Keratinocyte (primary cell): ENCODE measurements around the gene CSH2. TPM values are rescaled to one million over a fixed set of nuclear protein-coding genes. Genes with fewer than 3 reads are reported as not detected.
"Not testable (repeated sequence)": the region's sequence is repeated elsewhere in the genome, so short reads cannot be mapped to it uniquely, and the experiment has no call there.

ENCODE experiments used
- DNase-seq: peaks from one replicate; pipeline ENCODE4 v3.0.0-alpha.2; 2011; ENCODE audit warnings: low read depth, missing footprints, low spot score
- FAIRE-seq: peaks from 2 replicates; lab custom pipeline; 2011; peaks lifted over from hg19 to GRCh38; lab: Jason Lieb, UNC
- H2AFZ ChIP-seq: 2 replicates; pipeline ENCODE4 v1.6.0; 2012; ENCODE audit warnings: low read length, control low read depth, inconsistent platforms; ENCODE audit not compliant: control insufficient read depth
- H3K27ac ChIP-seq: 2 replicates; pipeline ENCODE4 v1.5.1; 2011; ENCODE audit warnings: low read length; ENCODE audit not compliant: control insufficient read depth, insufficient read depth
- H3K27me3 ChIP-seq: 3 replicates; pipeline ENCODE4 v1.6.0; 2011; ENCODE audit warnings: low read length; ENCODE audit not compliant: control insufficient read depth, insufficient read depth; ENCODE audit errors: extremely low read depth
- H3K36me3 ChIP-seq, 2 experiments: 2 replicates in 1 of 2; 3 replicates in 1 of 2; pipeline ENCODE4 v1.5.1; 2011; ENCODE audit warnings: low read length in 2 of 2, mild to moderate bottlenecking in 1 of 2; ENCODE audit not compliant: control insufficient read depth in 2 of 2, insufficient read depth in 2 of 2; ENCODE audit errors: extremely low read depth in 1 of 2
- H3K4me1 ChIP-seq: 3 replicates; pipeline ENCODE4 v1.5.1; 2011; ENCODE audit warnings: low read length; ENCODE audit not compliant: control insufficient read depth, insufficient read depth; ENCODE audit errors: extremely low read depth
- H3K4me2 ChIP-seq: 3 replicates; pipeline ENCODE4 v1.6.0; 2011; ENCODE audit warnings: low read depth, low read length; ENCODE audit not compliant: control insufficient read depth, insufficient read depth; ENCODE audit errors: extremely low read depth
- H3K4me3 ChIP-seq, 3 experiments: fragments of 200-600 bp in 1 of 3; sonication (generic) in 1 of 3; 2 replicates in 2 of 3; 3 replicates in 1 of 3; pipeline ENCODE4 v1.5.1; 2011 to 2016; ENCODE audit warnings: low read length in 3 of 3, mild to moderate bottlenecking in 3 of 3, control low read depth in 2 of 3, inconsistent platforms in 1 of 3, low read depth in 1 of 3, mixed read lengths in 1 of 3, mixed run types in 1 of 3, moderate library complexity in 1 of 3; ENCODE audit not compliant: control insufficient read depth in 2 of 3, insufficient read depth in 2 of 3; ENCODE audit errors: extremely low read depth in 1 of 3
- H3K79me2 ChIP-seq: 2 replicates; pipeline ENCODE4 v1.6.0; 2012; ENCODE audit warnings: low read length; ENCODE audit not compliant: control insufficient read depth, insufficient read depth
- H3K9ac ChIP-seq: 3 replicates; pipeline ENCODE4 v1.6.0; 2011; ENCODE audit warnings: low read length; ENCODE audit not compliant: control insufficient read depth, insufficient read depth; ENCODE audit errors: extremely low read depth
- H3K9me1 ChIP-seq: 3 replicates; pipeline ENCODE4 v1.6.0; 2011; ENCODE audit warnings: low read length; ENCODE audit not compliant: control insufficient read depth, insufficient read depth; ENCODE audit errors: extremely low read depth
- H3K9me3 ChIP-seq: 2 replicates; pipeline ENCODE4 v1.5.1; 2012; ENCODE audit warnings: low read depth, low read length; ENCODE audit not compliant: control insufficient read depth
- H4K20me1 ChIP-seq: 3 replicates; pipeline ENCODE4 v1.6.0; 2011; ENCODE audit warnings: low read length; ENCODE audit not compliant: control insufficient read depth, insufficient read depth; ENCODE audit errors: extremely low read depth
- EZH2 ChIP-seq: IDR thresholded peaks from one replicate; pipeline ENCODE4 v1.6.1; 2012; ENCODE audit warnings: inconsistent platforms, mild to moderate bottlenecking, low read length, moderate library complexity
- dilution Hi-C: fragments of 300-500 bp; cut with MboI; formaldehyde crosslinking; loops from one replicate; pipeline ENCODE4 v1.7.0; 2020; ENCODE audit warnings: low sequenced_read_pairs; ENCODE audit not compliant: extremely low pct_ligation_motif_present
- polyA plus RNA-seq, 5 experiments: library from polyadenylated mRNA; depleted of rRNA in 3 of 5; stranded (reverse) in 3 of 5; stranded (forward) in 1 of 5; unstranded in 1 of 5; fragments of >200 nt; gene quantifications; 1 replicate in 1 of 5; 2 replicates in 3 of 5; 3 replicates in 1 of 5; pipeline versions ENCODE4 v1.2.1 to v1.2.3, GENCODE V29; 2011 to 2012; ENCODE audit warnings: missing spikeins in 2 of 5, low read depth in 1 of 5, low replicate concordance in 1 of 5
- TF ChIP-seq, protein P1 (sequence below), 3 experiments: IDR thresholded peaks in 1 of 3; conservative IDR thresholded peaks in 1 of 3; optimal IDR thresholded peaks in 1 of 3; 2 replicates in 2 of 3; 3 replicates in 1 of 3; pipeline versions ENCODE3 to v1.5.1; 2011; ENCODE audit warnings: low read length in 3 of 3, mild to moderate bottlenecking in 3 of 3, moderate library complexity in 2 of 3, control low read depth in 1 of 3, inconsistent platforms in 1 of 3; ENCODE audit not compliant: insufficient read depth in 2 of 3; ENCODE audit errors: extremely low read depth in 1 of 3

Gene CSH2
- polyA plus RNA-seq, 1 donor (not counting 4 experiments of a cell fraction or from before 2014, with no cell fraction given): not detected

DNA sequence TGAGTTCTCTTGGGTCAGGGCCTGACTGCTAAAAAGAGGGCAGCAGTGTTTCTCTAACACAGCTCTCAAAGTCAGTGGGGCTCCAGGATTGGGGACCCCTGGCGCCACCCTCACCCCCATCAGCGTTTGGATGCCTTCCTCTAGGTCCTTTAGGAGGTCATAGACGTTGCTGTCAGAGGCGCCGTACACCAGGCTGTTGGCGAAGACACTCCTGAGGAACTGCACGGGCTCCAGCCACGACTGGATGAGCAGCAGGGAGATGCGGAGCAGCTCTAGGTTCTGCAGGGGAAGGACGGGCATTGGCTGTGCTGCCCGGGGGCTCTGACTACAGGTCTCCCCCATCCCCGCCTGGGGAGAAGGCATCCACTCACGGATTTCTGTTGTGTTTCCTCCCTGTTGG lies 44.2 kb upstream of the CSH2 start:
- FAIRE-seq (no peak), DNase-seq (no peak)
- Histone ChIP-seq H3K27me3 (no peaks in the 10 kb centered on the region), H3K4me1 (no peaks in the 10 kb centered on the region), H3K27ac (no peak overlapping the region), H3K4me2 (no peak overlapping the region), H3K9ac (no peak overlapping the region), H3K9me3 (no peaks in the 10 kb centered on the region), H3K9me1 (no peaks in the 10 kb centered on the region), H4K20me1 (no peaks in the 10 kb centered on the region), H3K36me3 (no peaks in the 10 kb centered on the region), H3K79me2 (no peaks in the 10 kb centered on the region), H2AFZ (no peak overlapping the region), H3K4me3 (no peak overlapping the region)
- TF ChIP-seq, protein P1, sequence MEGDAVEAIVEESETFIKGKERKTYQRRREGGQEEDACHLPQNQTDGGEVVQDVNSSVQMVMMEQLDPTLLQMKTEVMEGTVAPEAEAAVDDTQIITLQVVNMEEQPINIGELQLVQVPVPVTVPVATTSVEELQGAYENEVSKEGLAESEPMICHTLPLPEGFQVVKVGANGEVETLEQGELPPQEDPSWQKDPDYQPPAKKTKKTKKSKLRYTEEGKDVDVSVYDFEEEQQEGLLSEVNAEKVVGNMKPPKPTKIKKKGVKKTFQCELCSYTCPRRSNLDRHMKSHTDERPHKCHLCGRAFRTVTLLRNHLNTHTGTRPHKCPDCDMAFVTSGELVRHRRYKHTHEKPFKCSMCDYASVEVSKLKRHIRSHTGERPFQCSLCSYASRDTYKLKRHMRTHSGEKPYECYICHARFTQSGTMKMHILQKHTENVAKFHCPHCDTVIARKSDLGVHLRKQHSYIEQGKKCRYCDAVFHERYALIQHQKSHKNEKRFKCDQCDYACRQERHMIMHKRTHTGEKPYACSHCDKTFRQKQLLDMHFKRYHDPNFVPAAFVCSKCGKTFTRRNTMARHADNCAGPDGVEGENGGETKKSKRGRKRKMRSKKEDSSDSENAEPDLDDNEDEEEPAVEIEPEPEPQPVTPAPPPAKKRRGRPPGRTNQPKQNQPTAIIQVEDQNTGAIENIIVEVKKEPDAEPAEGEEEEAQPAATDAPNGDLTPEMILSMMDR (optimal IDR thresholded peaks at IDR 0.05 in 1 of 3, IDR thresholded peaks at IDR 0.05 in 1 of 3, conservative IDR thresholded peaks at IDR 0.05 in 1 of 3; ENCODE audit: extremely low read depth in 1 of 3, insufficient read depth in 2 of 3, low read length in 3 of 3): no peak
- dilution Hi-C loops: no loop called here

DNA sequence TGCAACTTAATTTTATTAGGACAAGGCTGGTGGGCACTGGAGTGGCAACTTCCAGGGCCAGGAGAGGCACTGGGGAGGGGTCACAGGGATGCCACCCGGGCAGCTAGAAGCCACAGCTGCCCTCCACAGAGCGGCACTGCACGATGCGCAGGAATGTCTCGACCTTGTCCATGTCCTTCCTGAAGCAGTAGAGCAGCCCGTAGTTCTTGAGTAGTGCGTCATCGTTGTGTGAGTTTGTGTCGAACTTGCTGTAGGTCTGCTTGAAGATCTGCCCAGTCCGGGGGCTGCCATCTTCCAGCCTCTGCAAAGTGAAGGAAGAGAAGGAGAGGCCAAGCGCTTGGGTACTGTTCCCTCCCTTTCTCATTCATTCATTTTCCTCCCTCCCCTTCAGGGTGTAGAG lies 43.7 kb upstream of the CSH2 start:
- dilution Hi-C loops, FAIRE-seq, DNase-seq: not testable (repeated sequence)

DNA sequence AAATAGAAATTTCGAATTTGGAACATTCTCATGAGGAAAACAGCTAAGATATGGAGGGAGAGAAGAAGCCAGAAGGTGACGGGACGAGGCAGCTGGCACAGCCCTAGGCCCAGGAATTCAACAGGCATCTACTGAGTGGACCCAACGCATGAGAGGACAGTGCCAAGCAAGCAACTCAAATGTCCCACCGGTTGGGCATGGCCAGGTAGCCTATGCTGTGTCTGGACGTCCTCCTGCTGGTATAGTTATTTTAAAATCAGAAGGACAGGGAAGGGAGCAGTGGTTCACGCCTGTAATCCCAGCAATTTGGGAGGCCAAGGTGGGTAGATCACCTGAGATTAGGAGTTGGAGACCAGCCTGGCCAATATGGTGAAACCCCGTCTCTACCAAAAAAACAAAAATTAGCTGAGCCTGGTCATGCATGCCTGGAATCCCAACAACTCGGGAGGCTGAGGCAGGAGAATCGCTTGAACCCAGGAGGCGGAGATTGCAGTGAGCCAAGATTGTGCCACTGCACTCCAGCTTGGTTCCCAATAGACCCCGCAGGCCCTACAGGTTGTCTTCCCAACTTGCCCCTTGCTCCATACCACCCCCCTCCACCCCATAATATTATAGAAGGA lies 43.2 kb upstream of the CSH2 start:
- H4K20me1 ChIP-seq: no peaks in the 10 kb centered on the region
- no peaks in the 10 kb centered on the region for H3K79me2 ChIP-seq
- no peak overlapping the region for H3K27ac ChIP-seq
- H3K9me1 ChIP-seq: no peaks in the 10 kb centered on the region
- H3K9ac ChIP-seq: no peak overlapping the region
- no peaks in the 10 kb centered on the region for H3K9me3 ChIP-seq
- dilution Hi-C loops: no loop called here
- no peaks in the 10 kb centered on the region for H3K27me3 ChIP-seq
- FAIRE-seq (no peak), DNase-seq (no peak)
- H3K4me1 ChIP-seq: no peaks in the 10 kb centered on the region
- no peak overlapping the region for H3K4me2 ChIP-seq
- no peak overlapping the region for H2AFZ ChIP-seq
- TF ChIP-seq, protein P1 (optimal IDR thresholded peaks at IDR 0.05 in 1 of 3, IDR thresholded peaks at IDR 0.05 in 1 of 3, conservative IDR thresholded peaks at IDR 0.05 in 1 of 3; ENCODE audit: extremely low read depth in 1 of 3, insufficient read depth in 2 of 3, low read length in 3 of 3): no peak
- TF ChIP-seq EZH2: no peak
- H3K4me3 ChIP-seq: no peak overlapping the region
- H3K36me3 ChIP-seq: no peaks in the 10 kb centered on the region

More for the DNA sequence above, 43.7 kb upstream of the CSH2 start:
- not testable (repeated sequence) for H3K9me3 ChIP-seq, H4K20me1 ChIP-seq, H3K4me3 ChIP-seq, H2AFZ ChIP-seq, H3K27me3 ChIP-seq, H3K36me3 ChIP-seq, H3K4me1 ChIP-seq, H3K79me2 ChIP-seq, H3K9me1 ChIP-seq, H3K4me2 ChIP-seq, H3K9ac ChIP-seq, H3K27ac ChIP-seq

DNA sequence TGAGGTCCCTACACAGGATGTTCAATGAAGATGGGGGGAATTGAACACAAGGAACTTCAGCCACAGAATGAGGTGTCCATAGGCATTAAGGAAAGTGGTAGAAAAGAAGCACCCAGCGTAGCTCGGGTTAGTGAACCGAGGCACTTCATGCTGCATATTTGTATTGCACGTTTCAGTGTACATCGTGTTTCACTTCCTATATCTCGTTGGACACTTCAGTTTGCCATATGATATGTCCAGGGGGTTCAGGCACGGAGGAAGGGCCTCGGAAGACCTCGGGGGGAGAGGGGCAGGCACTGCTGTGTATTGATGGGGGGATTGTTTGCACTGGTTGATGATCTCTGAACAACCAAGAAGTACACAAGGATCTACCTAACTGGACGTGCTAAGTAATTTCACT lies 42.3 kb upstream of the CSH2 start:
- H3K36me3 ChIP-seq, H3K27me3 ChIP-seq, H3K4me1 ChIP-seq, H3K4me2 ChIP-seq, DNase-seq, H4K20me1 ChIP-seq, H3K9me3 ChIP-seq, H3K9me1 ChIP-seq, H2AFZ ChIP-seq, FAIRE-seq, H3K9ac ChIP-seq, H3K4me3 ChIP-seq, H3K27ac ChIP-seq, H3K79me2 ChIP-seq, dilution Hi-C loops: not testable (repeated sequence)
